Vagina (tissue), 2 donors: ENCODE measurements around the gene STARD4. TPM values are rescaled to one million over a fixed set of nuclear protein-coding genes. Genes with fewer than 3 reads are reported as not detected.

Experiments used
- DNase-seq, 2 donors: peaks; one replicate each; pipeline ENCODE4 v3.0.0-alpha.2; 2017; ENCODE audit errors: extremely low spot score in 2 of 2
- H3K27ac ChIP-seq: fragments of 200-600 bp; sonication (generic); one replicate; pipeline ENCODE4 v1.5.1; 2019
- H3K27me3 ChIP-seq: fragments of 200-600 bp; sonication (generic); one replicate; pipeline ENCODE4 v1.5.1; 2019
- H3K36me3 ChIP-seq, 2 donors: fragments of 200-600 bp; sonication (generic); one replicate each; pipeline ENCODE4 v1.5.1; 2017 to 2019
- H3K4me1 ChIP-seq: fragments of 200-600 bp; sonication (generic); one replicate; pipeline ENCODE4 v1.5.1; 2019
- H3K4me3 ChIP-seq, 2 donors: fragments of 200-600 bp; sonication (generic); 1 replicate in 1 of 2; 2 replicates in 1 of 2; pipeline ENCODE4 v1.5.1; 2016 to 2019
- H3K9me3 ChIP-seq: fragments of 200-600 bp; sonication (generic); one replicate; pipeline ENCODE4 v1.5.1; 2019
- POLR2A ChIP-seq, 2 donors: fragments of 450-650 bp; IDR thresholded peaks; one replicate each; pipeline ENCODE4 v1.6.1; 2017; ENCODE audit warnings: antibody characterized with exemption in 2 of 2, mild to moderate bottlenecking in 2 of 2, moderate library complexity in 2 of 2
- POLR2AphosphoS5 ChIP-seq, 2 donors: sonication (generic); formaldehyde crosslinking; IDR thresholded peaks; one replicate each; pipeline ENCODE4 v1.9.0; 2017; ENCODE audit warnings: antibody characterized with exemption in 2 of 2, mild to moderate bottlenecking in 2 of 2, low read depth in 1 of 2; ENCODE audit not compliant: insufficient read depth in 1 of 2
- intact Hi-C: fragments of 100-400 bp; cut with DNase I; formaldehyde crosslinking; loops from one replicate; pipeline ENCODE4 v1.15.1; 2023
- total RNA-seq: library from RNA; depleted of rRNA; stranded (reverse); fragments of >200 nt; gene quantifications from one replicate; pipeline ENCODE4 v1.2.3, GENCODE V29; 2016
- TF ChIP-seq, protein P1 (sequence below), 3 experiments: fragments of 450-650 bp in 2 of 3; fragments of 200-600 bp in 1 of 3; sonication (generic) in 1 of 3; IDR thresholded peaks; one replicate each; pipeline ENCODE4 v1.5.1; 2017 to 2019; ENCODE audit warnings: antibody characterized with exemption in 3 of 3, mild to moderate bottlenecking in 2 of 3, moderate library complexity in 2 of 3

The STARD4 gene
- total RNA-seq, 1 donor from 2014 or later, result 18.9 TPM

DNA sequence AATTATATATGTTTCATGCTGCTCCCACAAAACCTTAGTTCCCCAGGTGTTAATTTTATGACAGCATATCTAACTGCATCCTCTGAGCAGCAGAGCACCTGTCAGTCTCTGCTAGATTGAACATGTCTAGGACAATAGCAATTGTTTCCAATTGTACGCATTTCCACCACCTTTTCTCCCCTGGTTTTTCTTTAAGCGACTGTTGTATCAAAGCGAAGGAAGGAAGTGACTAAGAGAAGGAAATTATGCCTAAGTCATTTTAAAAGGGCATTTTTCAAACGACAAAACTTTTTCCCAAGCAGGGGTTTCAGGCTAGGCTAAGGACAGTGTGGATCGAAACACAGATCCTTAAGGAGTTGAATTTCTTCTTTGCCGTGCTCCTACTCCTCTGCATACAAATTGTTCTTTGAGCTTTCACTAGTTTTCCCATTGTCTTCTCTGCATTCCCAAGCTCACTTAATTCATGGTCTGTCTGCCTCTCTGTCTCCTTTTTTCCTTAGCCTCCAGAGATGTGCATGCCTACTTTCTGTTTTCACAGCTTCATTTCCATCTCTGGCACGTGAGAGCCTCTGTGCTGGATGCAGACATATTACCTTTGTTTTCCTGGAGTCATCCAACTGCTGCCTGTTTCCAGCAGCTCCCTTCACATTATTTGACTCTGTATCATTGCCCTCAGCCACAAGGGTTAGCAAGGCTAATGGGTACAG lies 39.4 kb upstream of the STARD4 start:
- intact Hi-C loops, result loop anchor here (5.0 kb wide), 1 partner anchor 611 kb away; no protein-coding TSS in a partner anchor
- no peak overlapping the region for H3K4me3 ChIP-seq
- H3K9me3 ChIP-seq, result no peaks in the 10 kb centered on the region
- no peaks in the 10 kb centered on the region for H3K27me3 ChIP-seq
- no peaks in the 10 kb centered on the region for H3K36me3 ChIP-seq
- H3K27ac ChIP-seq, result no peak overlapping the region
- no peak for DNase-seq
- TF ChIP-seq POLR2A (IDR thresholded peaks at IDR 0.05), result no peak
- TF ChIP-seq, protein P1, sequence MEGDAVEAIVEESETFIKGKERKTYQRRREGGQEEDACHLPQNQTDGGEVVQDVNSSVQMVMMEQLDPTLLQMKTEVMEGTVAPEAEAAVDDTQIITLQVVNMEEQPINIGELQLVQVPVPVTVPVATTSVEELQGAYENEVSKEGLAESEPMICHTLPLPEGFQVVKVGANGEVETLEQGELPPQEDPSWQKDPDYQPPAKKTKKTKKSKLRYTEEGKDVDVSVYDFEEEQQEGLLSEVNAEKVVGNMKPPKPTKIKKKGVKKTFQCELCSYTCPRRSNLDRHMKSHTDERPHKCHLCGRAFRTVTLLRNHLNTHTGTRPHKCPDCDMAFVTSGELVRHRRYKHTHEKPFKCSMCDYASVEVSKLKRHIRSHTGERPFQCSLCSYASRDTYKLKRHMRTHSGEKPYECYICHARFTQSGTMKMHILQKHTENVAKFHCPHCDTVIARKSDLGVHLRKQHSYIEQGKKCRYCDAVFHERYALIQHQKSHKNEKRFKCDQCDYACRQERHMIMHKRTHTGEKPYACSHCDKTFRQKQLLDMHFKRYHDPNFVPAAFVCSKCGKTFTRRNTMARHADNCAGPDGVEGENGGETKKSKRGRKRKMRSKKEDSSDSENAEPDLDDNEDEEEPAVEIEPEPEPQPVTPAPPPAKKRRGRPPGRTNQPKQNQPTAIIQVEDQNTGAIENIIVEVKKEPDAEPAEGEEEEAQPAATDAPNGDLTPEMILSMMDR (IDR thresholded peaks at IDR 0.05), result no peak
- no peak for TF ChIP-seq POLR2AphosphoS5 (IDR thresholded peaks at IDR 0.05; ENCODE audit: insufficient read depth in 1 of 2, low read depth in 1 of 2)
- no peaks in the 10 kb centered on the region for H3K4me1 ChIP-seq

DNA sequence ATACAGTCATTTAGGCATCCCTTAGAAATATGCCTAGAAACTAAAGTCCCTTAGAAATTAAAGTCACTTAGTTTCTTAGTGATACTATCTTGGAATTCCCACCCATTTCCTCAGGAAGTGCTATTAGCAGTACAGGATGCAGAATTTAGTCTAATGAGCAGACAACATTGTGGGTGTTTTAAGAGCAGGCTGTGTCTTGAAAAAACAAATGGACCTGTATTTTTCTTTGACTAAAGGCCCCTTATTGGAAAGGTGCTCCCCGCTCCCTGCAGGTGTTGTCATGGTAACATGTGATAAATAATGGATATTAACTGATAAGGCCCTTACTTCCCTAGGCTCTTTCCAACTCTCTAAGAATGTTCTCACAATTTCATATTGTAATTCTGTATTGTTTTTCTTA lies 38.8 kb upstream of the STARD4 start:
- Histone ChIP-seq H3K27me3 (no peaks in the 10 kb centered on the region), H3K9me3 (no peaks in the 10 kb centered on the region), H3K36me3 (no peaks in the 10 kb centered on the region), H3K4me3 (no peak overlapping the region), H3K4me1 (no peaks in the 10 kb centered on the region), H3K27ac (peak overlapping the region; percentile 51)
- no peak for DNase-seq
- no peak for TF ChIP-seq POLR2AphosphoS5 (IDR thresholded peaks at IDR 0.05; ENCODE audit: insufficient read depth in 1 of 2, low read depth in 1 of 2)
- TF ChIP-seq POLR2A (IDR thresholded peaks at IDR 0.05), result no peak
- TF ChIP-seq, protein P1 (IDR thresholded peaks at IDR 0.05), result no peak
- intact Hi-C loops, result loop anchor here (5.0 kb wide), 1 partner anchor 611 kb away; no protein-coding TSS in a partner anchor

DNA sequence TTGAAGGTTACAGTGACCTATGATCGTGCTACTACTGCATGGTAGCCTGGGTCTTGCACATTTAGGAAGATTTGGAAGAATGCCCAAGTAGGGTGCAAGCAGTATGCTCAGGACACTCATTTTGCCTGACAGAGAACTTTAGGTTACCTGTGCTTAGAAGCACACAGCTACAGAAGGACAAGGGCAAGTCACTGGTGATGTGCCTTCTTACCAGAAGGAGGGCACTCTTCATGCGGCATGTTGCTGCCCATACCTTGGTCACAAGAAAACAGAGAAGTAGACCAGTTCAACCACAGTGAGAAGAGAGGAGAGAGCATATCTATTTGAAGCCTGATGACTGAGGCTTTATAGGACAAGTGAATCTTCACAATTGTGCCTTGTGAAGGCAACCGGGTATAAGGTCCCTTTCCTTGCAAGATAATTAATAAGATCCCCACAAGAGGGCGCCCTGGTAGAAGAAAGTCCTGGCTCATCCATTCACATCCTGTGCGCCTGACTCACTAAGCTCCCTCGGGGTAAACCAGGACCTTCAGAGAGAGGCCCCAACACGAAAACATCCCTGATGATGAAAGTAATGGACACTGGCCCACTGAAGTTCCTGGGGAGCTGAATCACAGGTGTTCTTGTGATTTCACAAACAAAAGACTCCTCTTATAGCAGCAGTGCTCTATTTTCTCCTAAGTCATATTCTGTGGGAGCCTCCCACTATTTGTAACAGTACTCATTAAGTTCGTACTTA lies 38.1 kb upstream of the STARD4 start:
- H3K4me3 ChIP-seq, result no peak overlapping the region
- H3K27ac ChIP-seq, result peak overlapping the region; percentile 51
- peak in 1 of 2 donors; percentile 96 for DNase-seq
- H3K36me3 ChIP-seq, result no peaks in the 10 kb centered on the region
- H3K27me3 ChIP-seq, result no peaks in the 10 kb centered on the region
- no peaks in the 10 kb centered on the region for H3K9me3 ChIP-seq
- intact Hi-C loops, result loop anchor here (5.0 kb wide), 1 partner anchor 612 kb away; no protein-coding TSS in a partner anchor
- TF ChIP-seq POLR2AphosphoS5 (IDR thresholded peaks at IDR 0.05; ENCODE audit: insufficient read depth in 1 of 2, low read depth in 1 of 2) (peak in 1 of 2 donors; percentile 86), POLR2A (IDR thresholded peaks at IDR 0.05) (no peak)
- TF ChIP-seq, protein P1 (IDR thresholded peaks at IDR 0.05), result peak; percentile 33 to 74 (median 67)
- no peaks in the 10 kb centered on the region for H3K4me1 ChIP-seq

DNA sequence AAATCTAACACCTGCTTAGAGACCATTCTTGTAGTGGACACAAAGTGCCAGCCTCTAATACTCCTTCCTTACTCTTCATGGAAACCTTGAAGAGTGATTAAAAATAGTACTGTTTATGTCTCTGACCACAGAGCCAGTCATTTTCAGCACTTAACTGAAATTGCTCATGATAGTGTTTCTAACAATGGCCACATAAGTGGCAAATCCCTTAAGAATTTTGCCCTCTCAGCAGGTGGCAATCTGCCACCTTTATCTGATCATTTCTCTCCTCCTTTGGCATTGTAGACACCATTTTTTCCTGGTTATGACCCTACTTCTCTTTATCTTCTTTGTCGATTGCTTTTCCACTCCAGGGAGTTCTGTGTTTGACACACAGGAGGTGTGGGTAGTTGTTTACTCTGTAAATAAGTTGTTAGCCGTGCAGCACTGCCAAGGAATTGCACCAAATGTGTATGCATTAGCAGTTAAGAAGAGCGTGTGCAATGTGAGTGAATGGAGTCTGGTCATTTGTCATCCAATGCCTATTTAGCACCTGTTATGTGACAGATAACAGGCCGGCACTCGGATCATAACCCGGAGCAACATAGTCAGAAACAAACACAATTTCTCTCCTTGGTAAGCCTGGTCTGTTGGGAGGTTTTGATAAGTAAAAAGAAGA lies 36.8 kb upstream of the STARD4 start:
- intact Hi-C loops, result no loop called here
- Histone ChIP-seq H3K9me3 (no peaks in the 10 kb centered on the region), H3K4me3 (no peak overlapping the region), H3K27me3 (no peaks in the 10 kb centered on the region), H3K36me3 (no peaks in the 10 kb centered on the region), H3K4me1 (no peaks in the 10 kb centered on the region), H3K27ac (no peak overlapping the region)
- TF ChIP-seq POLR2A (IDR thresholded peaks at IDR 0.05) (no peak), POLR2AphosphoS5 (IDR thresholded peaks at IDR 0.05; ENCODE audit: insufficient read depth in 1 of 2, low read depth in 1 of 2) (no peak)
- TF ChIP-seq, protein P1 (IDR thresholded peaks at IDR 0.05), result no peak
- DNase-seq, result no peak
